CD4-positive, alpha-beta T cell treated with Interleukin-12 subunit alpha and Interleukin-12 subunit beta, for 1 hour (primary cell): ENCODE results near the gene STAM2.
"Not testable (repeated sequence)": the region's sequence is repeated elsewhere in the genome, so short reads cannot be mapped to it uniquely, and the experiment has no call there.

Experiments used
- DNase-seq: peaks from one replicate; pipeline ENCODE4 v3.0.0-alpha.2; 2020

The STAM2 gene

DNA sequence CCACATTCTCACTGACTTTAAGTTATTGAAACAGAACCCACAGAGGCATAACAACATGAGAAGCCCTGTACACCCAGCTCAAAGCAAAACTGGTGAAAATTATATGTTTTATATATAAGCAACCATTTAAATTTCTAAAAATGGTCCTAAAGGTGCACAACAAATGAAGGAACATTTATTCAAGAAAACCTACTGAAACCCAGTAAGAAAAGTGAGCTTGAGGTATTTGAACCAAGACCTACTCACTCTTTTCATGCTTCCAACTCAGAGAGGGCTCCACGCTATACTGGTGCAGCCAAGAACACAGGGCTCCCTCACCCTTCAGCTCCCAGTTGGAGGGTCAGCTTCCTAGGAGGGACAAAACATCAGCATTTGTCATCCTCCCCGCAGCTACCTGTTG is 74.6 kb downstream of the STAM2 start:
- no peak for DNase-seq

DNA sequence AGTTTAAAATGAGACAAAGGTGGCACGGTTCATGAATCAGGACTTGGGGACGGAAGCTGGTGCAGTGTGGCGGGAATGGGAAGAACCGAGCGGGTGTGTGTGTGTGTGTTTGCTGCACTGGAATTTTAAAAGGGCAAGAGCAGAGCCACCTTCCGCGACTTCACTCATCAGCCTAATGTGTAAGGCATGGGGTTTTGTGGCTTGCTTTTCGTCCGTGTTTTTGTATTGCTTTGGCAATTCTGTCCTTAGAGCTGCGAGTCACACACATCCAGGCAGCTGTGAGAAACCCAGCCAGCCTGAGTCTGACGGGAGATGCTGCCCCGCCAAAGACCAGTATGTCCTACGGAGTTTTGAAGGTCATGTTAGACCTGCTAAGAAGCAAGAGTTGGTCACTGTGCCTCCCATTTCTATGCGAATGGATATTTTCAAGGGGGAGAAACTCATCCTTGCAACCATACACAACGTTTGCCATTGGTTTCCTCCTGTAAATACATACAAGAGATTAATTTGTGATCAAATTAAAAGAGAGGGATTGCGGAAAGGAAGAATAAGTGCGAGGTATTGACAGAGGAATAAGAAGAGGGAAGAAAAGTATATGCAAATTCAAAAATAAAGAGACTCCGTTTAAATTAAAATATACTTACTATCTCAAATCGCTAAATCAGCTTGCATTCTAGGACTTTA is 76.1 kb downstream of the STAM2 start:
- DNase-seq = no peak

DNA sequence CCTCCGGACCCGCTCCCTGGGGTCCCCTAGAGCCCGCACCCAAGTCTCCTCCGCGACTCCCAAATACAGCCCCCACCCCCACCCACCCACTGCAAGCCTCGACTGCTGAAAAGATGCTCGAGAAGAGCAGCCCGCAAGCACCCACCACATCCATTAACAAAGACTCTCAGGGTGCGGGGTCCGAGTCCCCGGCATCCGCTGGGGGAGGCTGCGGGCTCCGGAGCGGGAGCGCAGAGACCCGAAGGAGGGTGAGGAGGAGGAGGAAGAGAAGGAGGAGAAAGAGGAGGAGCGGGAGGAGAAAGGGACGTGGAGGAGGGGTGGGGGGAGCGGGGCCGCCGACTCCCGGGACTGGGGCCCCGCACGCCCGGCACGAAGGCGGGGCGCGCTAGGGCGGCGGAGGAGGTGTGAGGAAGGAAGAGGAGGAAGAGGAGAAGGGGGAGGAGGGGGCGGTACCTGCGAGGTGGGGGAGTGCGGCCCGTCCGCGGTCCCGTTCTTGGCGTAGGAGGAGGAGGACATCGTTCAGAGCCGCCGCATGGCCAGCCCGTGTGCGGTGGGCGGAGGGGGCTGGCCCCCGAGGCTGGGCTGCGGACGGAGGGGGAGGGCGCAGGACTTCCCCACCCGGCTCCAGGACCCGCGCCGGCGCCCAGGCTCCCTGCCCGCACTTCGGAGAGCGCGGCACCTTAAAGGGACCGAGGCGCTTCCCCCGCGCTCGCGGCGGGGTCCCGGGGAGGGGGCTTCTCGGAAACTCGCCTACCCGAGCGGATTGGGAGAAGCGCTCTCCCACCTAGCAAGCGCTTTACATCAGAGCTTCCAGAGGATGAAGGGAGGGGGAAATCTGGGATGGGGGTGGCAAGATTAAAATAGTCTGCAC is 76.8 kb downstream of the STAM2 start, which contains the start of gene CACNB4:
TSS of gene CACNB4 (minus strand) at position 549 of the 871 bp plus-strand sequence.
- DNase-seq = no peak

DNA sequence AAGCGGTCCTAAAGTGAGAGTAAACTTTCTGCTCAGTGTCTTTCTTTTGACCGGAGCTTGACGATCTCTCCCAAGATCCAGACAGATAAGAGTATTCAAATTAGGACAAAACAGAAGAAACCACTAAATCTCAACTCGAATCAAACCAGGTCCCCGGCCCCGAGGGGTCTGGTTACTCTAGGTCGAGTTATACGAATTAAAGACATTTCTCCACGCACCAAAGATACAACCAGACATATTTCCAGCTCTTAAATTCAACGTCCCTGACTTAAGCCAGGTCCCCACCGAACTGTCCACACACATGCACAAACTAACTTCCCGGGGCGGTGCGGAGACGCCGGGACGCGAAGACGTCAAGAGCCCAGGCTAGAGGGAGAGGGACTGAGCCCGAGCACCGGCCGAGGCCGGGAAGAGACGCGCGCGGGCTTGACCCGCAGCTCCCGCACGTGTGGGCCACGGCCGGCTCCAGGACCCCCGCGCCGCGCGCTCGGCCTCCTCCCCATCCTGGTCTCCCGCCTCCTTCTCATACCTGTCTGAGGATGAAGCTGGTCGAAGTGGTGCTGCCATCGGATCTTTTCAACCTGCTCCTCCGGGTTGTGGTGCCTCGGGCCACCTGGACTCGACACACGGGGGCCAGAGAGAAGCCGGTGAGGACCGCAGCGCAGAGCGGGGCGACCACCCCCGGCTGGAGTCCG is 77.6 kb downstream of the STAM2 start:
- DNase-seq = no peak

DNA sequence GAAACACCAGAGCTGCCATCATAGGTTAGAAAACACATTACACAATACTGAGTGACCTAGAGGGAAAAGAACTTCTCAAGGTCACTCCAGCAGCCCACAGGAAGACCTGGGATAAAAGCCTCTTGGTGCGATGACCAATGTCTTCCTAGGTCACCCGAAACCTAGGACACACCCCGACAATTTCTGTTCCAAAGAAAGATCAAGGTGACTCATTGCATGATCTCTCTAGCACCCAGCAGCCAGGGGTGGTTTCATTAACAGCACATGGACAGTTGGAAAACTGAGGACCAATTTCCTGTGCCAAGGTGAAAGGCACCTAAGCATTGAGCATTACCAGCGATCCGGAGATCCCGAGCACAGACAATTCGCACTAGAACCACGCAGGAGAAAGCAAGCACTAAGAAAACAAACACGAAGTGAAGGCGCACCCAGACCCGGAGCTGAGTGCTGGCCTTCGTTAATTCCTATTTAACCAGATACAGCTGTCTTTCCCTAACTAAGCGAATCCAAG is 78.2 kb downstream of the STAM2 start:
- no peak for DNase-seq

DNA sequence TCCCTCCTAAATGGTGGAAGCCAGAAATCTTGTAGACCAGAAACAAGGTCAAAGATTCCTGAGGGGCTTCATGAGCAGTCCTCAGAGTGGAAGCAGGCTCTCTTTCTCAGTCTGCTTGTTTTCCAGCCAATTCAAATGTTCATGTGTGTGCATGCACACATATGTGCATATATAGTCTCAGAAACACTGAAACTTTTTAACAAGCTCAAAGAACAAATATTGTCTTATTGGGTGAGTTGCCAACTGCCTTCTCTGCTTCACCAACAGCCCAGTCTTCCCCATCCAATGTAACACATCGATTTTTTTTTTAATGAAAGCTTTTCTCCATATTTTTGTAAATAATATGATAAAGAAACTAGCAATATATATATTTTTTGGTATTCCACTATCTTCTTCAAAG is 80.4 kb downstream of the STAM2 start:
- DNase-seq = no peak

DNA sequence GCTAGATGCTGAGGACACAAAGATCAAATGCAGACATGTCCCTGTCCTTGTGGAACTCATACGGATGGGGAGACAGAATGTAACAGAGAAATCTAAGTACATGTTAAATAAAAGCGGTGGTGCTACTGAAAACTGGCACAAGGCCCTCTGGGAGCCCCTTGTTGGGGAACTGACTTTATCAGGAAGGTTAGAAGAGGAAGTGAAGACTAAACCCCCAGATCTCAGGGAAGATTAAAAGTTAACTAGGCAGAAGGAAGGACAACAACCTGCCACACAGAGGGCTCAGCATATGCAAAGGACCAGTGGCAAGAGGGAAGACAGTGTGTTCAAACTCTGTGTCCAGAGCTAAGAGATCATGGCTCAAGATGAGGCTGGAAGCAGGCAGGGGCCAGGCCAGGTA is 81.5 kb downstream of the STAM2 start:
- no peak for DNase-seq

DNA sequence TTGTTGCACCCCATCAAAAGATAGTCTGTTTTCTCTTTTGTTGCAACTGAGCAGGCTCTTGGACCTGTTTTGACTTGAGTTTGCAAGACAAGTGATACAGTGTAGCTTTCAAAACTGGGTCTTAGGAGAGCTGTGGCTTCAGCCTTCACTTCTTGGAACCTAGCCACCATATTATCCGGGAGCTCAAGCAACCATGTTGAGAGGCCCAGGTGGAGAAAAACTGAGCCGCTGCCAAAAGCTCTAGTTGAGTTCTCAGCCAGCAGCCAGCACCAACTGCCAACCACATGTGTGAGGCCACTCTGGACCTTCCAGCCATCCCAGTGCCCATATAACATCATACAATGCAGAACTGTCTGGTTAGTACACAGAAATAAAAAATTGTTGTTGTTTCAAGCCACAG is 82.1 kb downstream of the STAM2 start:
- DNase-seq = no peak

DNA sequence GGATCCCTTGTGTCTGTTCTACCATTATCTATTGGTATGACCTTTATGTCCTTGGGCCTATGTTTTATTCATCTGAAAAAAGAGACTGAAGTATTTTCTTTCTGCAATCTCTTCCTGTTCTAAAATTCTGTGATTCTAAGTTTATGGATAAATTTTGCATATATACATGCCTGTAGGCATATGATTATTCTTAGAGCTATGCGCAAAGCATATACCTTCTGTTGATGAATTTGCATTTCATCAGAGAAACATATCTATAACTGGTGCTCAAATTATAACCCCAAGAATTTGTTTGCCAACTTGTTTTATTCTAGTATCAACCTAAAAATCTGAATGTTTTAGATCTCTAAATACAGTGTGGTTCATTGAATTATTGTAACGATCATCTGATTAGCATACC is 83.5 kb downstream of the STAM2 start:
- no peak for DNase-seq

DNA sequence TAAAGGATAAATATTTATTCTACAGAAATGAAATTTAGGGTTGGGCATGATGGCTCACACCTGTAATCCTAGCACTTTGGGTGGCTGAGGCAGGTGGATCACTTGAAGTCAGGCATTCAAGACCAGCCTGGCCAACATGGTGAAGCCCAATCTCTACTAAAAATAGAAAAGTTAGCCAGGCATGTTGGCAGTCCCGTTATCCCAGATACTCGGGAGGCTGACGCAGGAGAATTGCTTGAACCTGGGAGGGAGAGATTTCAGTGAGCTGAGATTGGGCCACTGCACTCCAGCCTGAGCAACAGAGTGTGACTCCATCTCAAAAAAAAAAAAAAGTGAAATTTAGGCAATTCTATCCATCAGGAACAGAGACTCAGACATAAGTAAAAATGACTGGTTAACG is 84.8 kb downstream of the STAM2 start:
- DNase-seq = not testable (repeated sequence)

DNA sequence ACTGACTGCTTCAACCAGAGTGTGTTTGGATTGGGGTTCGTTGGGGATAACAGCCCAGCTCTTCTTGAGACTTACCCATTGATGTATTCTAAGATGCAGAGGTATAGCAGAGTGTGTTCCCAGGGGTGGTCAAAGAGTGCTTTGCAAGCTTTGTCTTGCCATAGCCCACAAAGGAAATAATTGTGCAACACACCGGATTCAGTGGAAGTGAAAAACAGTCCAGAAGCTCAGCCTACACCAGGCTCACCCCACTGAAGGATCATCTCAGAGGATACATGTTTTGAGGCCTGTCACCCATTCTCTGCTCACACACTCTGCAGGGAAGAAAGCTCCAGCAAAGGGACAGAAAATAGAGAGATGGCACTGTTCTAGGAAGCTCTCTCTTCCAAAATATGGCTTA is 86.3 kb downstream of the STAM2 start:
- DNase-seq = no peak

DNA sequence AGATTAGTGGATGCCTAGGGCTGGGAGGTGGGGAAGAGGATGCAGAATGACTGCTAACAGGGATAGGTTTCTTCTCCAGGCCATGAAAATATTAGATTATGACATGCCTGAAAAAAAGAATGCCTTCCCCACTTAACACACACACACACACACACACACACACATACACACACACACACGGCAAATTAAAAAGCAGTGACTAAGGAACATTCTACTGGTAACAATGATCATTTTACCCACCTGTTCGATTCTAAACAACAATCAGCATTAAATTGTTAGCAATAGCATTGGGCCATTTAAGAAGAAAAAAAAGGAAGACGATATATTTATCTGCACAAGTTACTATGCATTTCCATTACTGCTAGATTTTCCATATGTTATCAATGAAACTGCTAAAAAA is 87.6 kb downstream of the STAM2 start:
- DNase-seq = no peak

DNA sequence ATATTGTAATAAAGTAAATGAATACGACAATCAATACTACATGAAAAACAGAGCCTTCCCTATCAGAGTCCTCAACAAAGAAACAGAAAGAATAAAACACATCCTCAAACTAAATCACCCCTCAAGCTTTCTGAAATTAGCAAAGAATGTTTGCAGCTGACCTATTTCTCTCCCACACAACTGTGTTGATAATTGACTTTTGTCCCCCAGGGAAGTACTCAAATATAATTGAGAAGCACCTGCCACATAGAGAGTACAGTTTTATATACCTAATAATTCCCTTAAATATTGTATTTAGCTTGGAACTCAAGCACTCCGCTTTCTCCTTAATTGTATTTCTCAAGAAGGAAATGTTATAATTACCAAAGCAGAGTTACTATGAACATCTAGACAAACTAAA is 89.3 kb downstream of the STAM2 start:
- no peak for DNase-seq

DNA sequence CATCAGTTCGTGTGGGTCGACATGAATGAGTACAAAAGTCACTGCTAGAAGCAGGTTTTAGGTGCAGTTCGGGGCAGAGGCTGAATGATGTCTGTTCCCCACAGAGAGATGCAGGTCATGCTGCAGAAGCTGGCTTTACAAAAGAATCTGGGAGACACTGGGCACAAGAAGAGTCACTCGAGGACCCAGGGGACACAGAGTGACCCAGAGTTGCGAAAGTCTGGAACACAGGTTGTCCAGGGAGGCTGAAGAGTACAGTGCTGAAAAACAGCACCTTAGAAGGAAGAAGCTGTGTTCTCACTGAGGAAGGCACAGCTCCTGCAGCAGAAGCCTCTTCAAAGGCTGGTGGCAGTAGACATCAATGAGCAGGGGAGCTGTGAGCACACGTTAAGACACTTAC is 91.5 kb downstream of the STAM2 start:
- DNase-seq = no peak

DNA sequence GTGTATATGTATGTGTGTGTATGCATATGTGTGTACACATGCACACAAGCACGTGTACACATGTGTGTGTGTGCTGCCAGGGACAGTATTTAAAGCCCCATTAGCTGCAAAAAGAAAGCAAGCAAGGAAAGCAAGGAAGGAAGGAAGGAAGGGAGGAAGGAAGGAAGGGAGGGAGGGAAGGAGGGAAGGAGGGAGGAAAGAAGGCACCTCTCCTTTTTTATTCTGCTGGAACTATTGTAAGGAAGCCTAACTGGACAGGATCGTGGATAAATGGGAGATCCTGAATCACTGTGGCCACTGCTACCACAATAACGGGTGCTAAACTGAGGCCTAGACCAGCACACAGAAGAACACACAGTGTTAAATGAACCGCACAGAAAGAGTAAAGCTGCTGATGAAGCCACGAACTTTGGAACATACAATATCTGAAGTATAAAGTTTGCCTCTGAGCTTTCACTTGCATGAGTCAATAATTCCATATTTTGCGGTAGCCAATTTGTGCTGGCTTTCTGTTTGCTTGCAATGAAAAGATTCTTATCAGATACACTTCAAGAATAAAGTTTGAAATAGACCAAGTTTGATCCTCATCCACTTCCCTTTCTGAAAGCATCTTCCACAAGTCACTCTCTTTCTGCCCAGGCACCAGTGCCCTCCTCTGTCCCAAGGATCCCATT is 92.2 kb downstream of the STAM2 start:
- no peak for DNase-seq

DNA sequence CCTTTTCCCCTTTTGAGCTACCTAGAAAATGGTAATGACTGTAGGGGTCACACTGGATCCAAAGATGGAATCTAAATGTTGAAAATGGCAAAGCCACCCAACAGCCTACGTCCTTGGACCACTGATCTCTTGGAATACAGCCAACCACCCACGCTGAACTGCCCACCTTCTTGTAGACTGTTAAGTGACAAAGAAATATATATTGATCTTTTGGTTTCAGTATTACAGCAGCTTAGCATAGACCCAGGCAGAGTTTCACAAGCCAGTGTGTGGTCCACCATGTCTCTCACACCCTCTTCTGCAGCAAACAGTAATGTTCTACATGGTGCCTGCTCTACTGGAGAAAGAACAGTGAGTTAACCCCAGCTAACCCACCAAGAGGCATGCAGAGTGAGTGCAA is 96.9 kb downstream of the STAM2 start:
- no peak for DNase-seq

DNA sequence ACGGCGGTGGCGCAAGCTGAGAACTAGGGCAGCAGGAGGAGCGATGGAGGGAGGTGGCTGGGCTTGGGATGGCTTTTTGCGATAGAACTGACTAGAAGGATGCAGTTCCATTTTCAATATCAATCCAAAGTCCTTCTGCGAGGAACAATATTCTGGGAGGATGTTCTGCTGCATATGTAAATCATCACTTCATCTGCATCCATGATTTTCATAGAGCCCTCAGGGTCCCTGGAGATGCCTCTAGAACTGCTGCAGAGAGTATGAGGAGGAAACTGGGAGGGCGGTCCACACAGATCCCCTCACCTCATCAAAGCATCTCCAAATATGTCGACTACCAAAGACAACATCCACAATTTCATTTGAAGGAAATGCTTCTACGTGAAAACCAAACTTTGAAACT is 97.5 kb downstream of the STAM2 start:
- DNase-seq = no peak

DNA sequence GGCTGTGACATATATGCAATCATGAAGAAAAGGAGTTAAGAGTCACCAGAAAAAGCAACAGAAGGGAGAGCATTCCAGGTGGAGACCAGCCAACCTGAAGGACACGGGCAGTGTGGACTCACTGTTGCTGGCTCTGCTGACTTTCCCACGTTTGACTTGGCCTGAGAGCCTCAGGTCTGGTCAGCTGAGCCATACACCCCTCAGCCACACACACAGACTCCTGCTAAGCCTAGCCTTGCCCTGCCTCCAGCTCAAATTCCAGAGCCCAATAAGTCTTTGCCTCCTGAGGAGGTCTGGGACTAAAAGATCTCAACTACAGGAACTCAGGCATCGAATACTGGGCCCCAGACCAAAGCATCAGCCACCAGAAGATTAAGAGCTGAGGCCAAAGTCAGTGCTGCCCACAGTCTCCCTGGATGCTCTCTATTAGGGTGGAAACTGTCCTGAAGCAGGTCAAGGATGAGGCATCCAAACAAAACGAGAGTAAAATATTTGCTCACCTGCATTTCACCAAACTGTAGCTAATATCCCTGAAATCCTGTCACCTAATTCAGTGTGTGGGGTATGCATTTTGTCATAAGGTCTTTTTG is 100.0 kb downstream of the STAM2 start:
- DNase-seq = no peak

DNA sequence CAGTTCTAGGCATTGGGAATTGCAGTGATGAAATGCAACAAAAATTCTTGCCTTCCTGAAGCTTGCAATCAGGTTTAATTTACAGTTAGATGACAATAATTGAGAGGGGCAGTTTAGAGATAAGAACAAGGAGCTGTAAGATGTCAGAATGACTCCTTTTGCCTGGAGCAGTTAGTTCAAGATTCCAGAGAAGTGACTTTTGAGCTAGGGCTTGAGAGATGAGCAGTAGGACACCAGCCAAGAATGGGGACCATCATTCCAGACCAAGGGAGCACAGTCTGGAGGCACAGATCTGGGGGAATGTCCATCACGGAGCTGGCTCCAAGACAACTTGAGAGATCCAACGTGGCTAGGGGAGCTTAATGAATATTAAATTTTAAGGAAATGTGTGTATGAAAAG is 103.6 kb downstream of the STAM2 start:
- no peak for DNase-seq

DNA sequence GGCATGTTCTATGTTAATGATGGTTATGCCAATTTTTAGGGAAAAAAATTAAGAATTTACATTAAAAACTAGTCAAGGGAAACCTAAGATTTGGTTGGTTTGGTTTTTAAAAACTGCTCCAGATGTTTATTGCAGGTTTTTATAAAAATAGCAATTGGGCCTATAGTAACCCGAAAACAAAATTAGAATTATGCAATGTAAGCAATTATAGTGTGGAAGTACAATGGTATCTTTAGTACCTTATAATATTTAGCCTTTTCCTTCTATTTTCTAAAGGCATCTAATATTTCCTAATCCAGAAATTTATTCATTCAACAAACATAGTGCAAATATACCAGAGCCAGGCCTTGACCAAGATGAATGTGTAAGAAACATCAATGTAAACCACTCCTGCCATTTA is 104.0 kb downstream of the STAM2 start:
- no peak for DNase-seq

DNA sequence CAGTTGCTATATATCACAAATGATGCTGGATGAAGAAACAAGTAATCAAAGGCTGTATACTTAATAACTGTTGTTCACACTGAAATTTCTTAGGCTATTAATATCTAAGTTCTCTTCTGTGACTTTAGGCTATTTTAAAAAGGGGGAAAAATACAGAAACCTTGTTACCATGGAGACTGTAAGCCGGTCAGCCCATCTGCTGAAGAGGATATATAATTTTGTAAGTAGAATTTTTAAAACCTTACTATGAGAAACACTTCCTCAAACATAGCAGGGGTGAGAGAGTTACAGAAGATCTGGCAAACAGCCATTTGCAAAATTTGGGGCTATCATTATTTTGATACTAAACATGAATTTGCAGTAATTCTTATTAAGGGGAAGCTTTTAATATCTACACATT is 104.5 kb downstream of the STAM2 start:
- DNase-seq = no peak

DNA sequence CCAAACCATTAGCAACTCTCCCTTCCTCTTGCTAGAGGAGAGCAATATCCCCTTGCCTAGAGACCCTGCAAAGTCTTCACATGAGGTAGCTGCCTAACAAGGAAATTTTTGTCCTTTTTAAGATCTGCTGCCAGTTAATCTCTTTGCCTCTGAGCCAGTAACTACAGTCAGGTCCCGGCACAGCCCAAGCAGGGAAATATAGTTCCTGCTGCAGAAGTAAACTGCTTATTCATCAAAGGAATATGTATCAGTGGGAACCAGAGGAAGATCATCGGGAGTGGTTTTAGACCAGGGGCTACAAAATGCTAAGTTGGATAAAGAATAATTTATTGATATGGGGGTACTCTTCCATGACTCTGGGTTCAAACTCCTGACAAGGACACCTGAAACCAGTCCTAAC is 107.3 kb downstream of the STAM2 start:
- DNase-seq = no peak

DNA sequence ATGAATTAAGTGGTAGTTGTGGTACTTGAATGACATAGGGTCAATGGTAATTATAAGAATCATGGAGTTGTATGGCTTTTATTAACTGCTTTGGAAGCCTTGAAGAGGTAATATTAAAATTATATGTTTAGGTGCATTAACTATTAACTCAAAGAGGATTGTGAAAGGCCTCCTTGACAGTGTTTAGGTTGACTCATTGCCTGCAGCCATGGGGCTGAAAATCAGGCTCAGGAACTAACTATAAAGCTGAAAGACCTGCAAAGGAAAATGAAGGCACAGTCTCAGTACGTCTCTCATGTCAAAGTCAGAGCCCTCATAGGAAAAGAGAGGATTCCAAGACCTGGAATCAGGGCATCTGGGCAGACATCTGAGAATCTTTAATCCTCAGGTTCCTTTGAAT is 107.7 kb downstream of the STAM2 start:
- no peak for DNase-seq
